ENCODE data around the gene SLC39A11.

Gene SLC39A11

DNA sequence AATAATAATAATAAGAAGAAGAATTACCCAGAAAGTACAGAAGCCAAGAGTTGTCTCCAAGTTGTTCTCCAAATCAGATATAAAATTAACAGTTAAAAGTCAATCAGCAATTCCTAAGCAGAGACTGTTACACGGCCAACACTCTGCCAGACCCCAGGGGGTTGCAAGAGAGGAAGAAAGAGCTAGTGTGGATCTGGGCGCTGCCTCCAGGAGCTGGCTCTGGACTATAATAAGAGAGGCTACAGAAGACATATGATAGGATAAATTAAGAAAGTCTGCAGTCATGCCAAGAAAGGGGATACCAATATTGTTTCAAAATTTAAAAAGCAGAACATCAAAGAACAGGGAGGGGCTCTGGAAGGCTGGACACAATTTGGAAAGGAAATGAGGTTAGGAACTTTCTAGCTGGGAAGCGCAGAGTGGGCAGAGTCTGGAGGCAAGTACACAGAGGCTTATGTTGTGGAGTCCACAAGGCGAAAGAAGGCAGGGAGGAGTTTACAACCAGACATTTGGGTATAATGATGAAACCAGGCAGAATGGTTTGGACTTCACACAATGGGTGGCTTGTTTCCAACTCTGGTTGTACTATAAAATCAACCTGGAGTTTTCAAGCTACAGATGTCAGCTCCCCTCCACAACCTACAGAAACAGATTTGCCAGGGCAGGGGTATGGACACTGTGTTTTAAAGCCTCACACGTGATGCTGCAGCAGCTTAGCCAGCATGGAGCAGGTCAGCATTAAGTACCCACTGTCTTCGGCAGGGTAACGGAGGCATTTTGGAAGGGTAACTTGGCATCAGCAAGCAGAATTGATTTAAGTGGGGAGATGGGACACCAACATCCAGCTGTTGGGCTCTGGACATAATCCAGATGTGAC, 49.4 kb downstream of the SLC39A11 start:
- DNase-seq (ENCODE audit: low spot score), result peak; percentile 53

DNA sequence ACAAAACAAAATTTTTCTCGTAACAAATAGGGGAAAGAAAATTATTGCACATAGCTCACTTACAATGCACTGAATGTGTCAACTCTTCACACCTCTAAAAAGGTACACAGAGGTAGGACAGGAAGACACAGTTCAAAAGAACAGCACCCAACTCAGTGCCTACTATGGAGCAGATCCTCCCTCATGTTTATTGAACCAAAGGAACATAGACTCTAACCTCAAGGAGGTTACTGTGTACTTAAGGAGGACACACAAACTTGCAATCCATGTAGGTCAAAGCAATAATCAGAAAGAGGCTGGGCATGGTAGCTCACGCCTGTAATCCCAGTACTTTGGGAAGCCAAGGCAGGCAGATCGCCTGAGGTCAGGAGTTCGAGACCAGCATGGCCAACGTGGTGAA, 50.3 kb downstream of the SLC39A11 start:
- no peak for DNase-seq (ENCODE audit: low spot score)

DNA sequence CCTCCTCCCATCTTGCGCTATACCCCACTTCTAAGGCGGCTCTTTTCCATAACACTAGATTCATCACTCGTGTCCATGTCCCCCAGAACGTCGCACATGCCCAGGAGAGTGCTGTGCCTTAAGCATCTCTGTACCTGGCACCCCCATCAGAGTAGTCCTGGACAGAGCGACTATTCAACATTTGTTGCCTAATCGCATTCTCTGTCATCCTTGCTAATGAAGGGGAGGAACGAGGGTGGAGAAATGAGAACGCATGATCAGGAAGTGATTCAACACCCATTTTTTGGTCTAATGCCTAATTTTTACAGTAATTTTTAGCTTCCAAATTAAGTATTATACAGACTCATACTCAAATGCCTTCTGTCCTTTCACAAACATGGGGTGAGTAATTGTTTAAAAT, 53.2 kb downstream of the SLC39A11 start:
- no peak for DNase-seq (ENCODE audit: low spot score)

- DNase-seq (ENCODE audit: low spot score), result no peak
Measured at GRCh38 chr17:73031472-73031871, 61.0 kb downstream of the SLC39A11 start.

- no peak for DNase-seq (ENCODE audit: low spot score)
Measured at GRCh38 chr17:73030995-73031394, 61.5 kb downstream of the SLC39A11 start.

- DNase-seq (ENCODE audit: low spot score), result no peak
Measured at GRCh38 chr17:73030501-73030921, 62.0 kb downstream of the SLC39A11 start.

GRCh38 chr17:73029991-73030390, 62.5 kb downstream of the SLC39A11 start:
- no peak for DNase-seq (ENCODE audit: low spot score)

GRCh38 chr17:73029021-73029420, 63.5 kb downstream of the SLC39A11 start:
- no peak for DNase-seq (ENCODE audit: low spot score)

DNA sequence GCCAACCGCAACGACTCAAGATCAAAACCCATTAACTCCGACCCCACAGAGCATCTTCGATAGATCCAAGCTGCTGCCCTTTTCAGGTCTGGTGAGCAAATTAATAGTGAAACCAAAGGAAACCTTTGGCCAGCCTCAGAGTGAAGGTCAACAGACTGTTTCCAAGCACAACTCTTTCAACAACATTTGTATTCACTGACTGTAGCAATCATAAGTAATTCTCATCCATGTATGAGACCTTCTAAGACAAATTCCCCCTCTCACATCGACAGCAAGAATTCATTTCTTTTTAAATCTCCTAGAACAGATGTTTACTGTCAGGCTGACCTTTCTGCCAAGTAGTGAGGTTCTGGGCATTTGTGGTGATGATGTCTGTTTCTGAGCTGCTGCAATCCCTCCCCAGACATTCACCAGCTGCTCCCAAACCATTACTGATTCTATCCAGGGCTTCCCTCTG, 64.2 kb downstream of the SLC39A11 start:
- no peak for DNase-seq (ENCODE audit: low spot score)

- no peak for DNase-seq (ENCODE audit: low spot score)
Measured at GRCh38 chr17:73027130-73027741, 65.3 kb downstream of the SLC39A11 start.

DNA sequence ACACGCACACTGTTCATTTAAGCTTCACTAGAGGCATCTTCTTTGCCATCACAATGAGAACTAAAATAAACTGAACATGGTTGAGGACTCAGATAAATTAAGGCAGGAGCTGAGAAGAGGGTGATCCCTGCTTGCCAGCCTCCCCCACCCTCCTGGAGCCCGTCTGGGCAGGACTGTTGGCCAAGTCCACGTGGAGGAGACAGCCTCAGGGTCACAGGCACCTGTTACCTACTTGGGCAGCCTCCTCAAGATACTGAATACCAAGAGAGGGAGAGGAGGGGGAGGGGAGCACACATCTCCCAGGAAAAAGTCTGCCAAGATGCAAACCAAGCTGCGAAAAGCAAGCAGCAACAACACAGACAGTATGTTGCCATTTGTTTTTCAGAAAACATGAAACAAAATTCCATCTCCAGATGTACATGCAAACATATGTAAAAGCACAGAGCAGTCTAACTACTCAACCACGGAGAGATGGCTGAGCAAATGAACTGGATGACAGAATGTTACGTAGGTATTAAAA, 67.4 kb downstream of the SLC39A11 start:
- no peak for DNase-seq (ENCODE audit: low spot score)

DNA sequence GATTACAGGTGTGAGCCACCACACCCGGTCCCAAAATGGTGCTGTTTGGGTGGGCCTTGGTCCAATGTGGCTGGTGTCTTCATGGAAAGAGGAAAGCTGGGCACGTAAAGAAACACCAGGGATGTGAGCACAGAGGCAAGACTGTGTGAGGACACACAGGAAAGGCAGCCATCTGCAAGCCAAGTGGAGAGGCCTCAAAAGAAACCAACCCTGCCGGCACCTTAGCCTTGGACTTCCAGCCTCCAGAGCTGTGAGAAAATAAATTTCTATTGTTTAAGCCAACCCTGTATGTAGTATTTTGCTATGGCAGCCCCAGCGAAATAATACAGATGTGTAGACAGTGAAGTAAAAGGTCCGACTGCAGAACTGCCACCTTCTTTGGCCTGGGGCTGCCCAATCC, 68.7 kb downstream of the SLC39A11 start:
- no peak for DNase-seq (ENCODE audit: low spot score)

DNA sequence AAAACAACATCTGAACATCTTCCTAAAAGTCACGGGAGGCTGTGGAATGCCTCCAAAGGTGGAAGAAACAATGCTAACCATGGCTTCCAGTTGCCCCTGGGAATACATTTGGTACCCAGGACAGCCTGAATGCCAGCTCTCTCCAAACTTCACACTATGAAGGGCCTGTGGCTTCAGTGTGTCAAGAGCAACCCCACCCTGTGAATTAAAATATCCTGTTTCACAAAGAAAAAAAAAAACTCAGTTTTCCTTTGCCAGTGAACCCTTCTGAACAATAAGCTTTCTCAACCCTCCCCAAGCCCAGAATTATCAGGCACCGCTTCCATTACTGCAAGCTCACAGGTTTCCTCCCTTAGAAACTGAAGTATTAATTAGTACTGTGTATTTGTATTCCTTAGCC, 69.8 kb downstream of the SLC39A11 start:
- no peak for DNase-seq (ENCODE audit: low spot score)

DNA sequence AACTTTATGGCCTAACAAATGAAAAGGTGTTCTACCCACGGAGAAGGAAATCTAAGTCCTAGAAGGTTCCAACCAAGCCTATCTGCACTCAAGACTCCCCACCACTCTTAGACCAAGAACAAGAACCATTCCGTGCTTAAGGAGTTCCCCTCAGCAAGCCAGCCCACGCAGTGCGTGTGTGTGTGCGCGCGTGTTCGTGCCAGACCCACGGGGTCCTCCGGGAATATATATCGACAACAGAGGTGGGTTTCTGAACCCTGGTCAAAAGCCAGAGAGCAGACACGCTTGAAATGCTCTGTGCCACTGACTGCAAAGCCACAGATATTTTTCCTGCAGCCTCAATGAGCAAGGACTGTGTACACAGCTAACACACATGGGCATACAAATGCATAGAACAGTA, 70.7 kb downstream of the SLC39A11 start:
- no peak for DNase-seq (ENCODE audit: low spot score)

- no peak for DNase-seq (ENCODE audit: low spot score)
Measured at GRCh38 chr17:73020110-73020509, 72.4 kb downstream of the SLC39A11 start.

- no peak for DNase-seq (ENCODE audit: low spot score)
Measured at GRCh38 chr17:73018599-73018998, 73.9 kb downstream of the SLC39A11 start.

- DNase-seq (ENCODE audit: low spot score), result no peak
Measured at GRCh38 chr17:73017658-73018057, 74.8 kb downstream of the SLC39A11 start.

GRCh38 chr17:73015722-73016276, 76.7 kb downstream of the SLC39A11 start:
- DNase-seq (ENCODE audit: low spot score), result no peak

- no peak for DNase-seq (ENCODE audit: low spot score)
Measured at GRCh38 chr17:73013816-73014663, 78.4 kb downstream of the SLC39A11 start.

- no peak for DNase-seq (ENCODE audit: low spot score)
Measured at GRCh38 chr17:73013301-73013700, 79.2 kb downstream of the SLC39A11 start.

GRCh38 chr17:73011016-73011486, 81.4 kb downstream of the SLC39A11 start:
- no peak for DNase-seq (ENCODE audit: low spot score)

DNA sequence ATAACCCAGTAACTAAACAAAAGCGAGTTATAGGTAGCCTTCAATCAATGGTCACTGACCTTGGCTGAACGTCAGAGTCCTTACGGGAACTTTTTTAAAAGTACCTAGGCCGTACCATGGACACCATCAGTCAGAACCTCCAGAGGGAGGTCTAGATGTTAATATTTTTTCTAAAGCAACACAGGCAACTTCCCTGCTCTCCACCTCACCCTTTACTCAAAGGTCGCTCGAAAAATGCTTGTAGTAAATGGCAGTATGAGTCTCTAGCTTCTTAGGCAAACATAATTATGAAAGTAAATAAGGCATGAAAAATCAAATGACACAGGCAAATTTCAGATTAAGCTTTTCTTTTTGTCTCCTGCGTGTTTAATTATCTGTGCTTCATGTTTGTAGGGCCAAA, 82.1 kb downstream of the SLC39A11 start:
- DNase-seq (ENCODE audit: low spot score), result no peak
